ENCODE data around the gene MCF2L2. TPM values are rescaled to one million over a fixed set of nuclear protein-coding genes. Genes with fewer than 3 reads are reported as not detected.

MCF2L2 gene
- total RNA-seq, 1 donor, result under 0.01 TPM

DNA sequence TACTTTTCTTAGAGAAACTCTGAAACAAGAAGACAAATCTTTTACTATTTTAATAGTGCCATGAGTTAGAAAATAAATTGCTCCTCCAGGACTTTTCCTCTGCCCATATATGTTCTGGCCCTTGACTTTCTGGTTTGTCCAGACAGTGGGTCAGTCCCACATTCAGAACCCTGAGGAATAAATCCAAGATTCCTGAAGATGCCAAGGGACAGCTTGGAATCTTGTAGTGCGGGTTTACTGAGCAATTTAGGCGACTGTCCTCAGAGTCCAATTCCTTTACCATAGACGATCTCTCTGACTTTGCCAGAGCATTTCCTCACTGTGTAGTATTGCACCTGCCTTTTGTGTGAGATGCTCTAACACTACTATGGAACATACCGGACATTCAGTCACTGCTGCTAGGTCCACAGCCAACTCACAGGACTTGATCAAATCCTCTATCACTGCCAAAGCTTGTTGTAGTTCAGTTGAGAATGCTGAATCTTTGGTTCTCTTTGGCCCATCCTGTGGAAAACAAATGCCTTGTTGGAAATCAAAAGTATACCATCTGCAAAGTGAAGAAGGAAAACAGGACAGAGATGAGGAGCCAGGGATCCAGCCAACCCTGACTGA, 212.7 kb downstream of the MCF2L2 start:
- no peak for DNase-seq (ENCODE audit: insufficient read length, low spot score, missing footprints)
- Histone ChIP-seq H3K36me3 (ENCODE audit: insufficient read depth, low read length) (no peaks in the 10 kb centered on the region), H3K27me3 (ENCODE audit: insufficient read depth, low read length) (no peaks in the 10 kb centered on the region), H3K4me1 (ENCODE audit: insufficient read depth, low read length) (no peaks in the 10 kb centered on the region), H2AFZ (ENCODE audit: low read length) (no peak overlapping the region), H4K20me1 (ENCODE audit: insufficient read depth, low read length) (no peaks in the 10 kb centered on the region), H3K4me3 (ENCODE audit: insufficient read depth, low read length) (no peak overlapping the region), H3K9me3 (ENCODE audit: low read depth, low read length) (no peaks in the 10 kb centered on the region), H3K4me2 (ENCODE audit: insufficient read depth, low read length) (no peak overlapping the region), H3K79me2 (ENCODE audit: insufficient read depth, low read length) (no peaks in the 10 kb centered on the region), H3K27ac (ENCODE audit: low read depth, low read length) (no peak overlapping the region)
- TF ChIP-seq, protein P1, sequence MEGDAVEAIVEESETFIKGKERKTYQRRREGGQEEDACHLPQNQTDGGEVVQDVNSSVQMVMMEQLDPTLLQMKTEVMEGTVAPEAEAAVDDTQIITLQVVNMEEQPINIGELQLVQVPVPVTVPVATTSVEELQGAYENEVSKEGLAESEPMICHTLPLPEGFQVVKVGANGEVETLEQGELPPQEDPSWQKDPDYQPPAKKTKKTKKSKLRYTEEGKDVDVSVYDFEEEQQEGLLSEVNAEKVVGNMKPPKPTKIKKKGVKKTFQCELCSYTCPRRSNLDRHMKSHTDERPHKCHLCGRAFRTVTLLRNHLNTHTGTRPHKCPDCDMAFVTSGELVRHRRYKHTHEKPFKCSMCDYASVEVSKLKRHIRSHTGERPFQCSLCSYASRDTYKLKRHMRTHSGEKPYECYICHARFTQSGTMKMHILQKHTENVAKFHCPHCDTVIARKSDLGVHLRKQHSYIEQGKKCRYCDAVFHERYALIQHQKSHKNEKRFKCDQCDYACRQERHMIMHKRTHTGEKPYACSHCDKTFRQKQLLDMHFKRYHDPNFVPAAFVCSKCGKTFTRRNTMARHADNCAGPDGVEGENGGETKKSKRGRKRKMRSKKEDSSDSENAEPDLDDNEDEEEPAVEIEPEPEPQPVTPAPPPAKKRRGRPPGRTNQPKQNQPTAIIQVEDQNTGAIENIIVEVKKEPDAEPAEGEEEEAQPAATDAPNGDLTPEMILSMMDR (IDR thresholded peaks at IDR 0.05; ENCODE audit: extremely low read depth, low read depth, low read length), result no peak

DNA sequence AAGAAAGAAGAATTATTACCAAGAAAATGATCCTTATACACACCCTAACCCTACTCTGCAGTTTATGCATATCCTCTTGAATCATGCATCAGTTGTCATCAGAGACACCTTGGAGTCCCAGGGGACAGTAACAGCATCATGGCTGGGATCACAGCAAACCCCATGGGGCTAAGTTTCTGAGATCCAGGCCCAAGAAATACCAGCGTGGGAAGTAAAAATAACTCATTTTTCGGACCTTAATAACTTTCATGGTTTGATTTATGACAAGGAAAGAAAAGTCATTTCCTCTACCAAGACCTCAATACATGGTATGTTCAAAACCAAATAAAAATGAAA, 214.2 kb downstream of the MCF2L2 start:
- Histone ChIP-seq H3K27ac (ENCODE audit: low read depth, low read length) (no peak overlapping the region), H3K36me3 (ENCODE audit: insufficient read depth, low read length) (no peaks in the 10 kb centered on the region), H3K4me2 (ENCODE audit: insufficient read depth, low read length) (no peak overlapping the region), H3K9me3 (ENCODE audit: low read depth, low read length) (no peaks in the 10 kb centered on the region), H3K4me3 (ENCODE audit: insufficient read depth, low read length) (no peak overlapping the region), H3K27me3 (ENCODE audit: insufficient read depth, low read length) (no peaks in the 10 kb centered on the region), H3K79me2 (ENCODE audit: insufficient read depth, low read length) (no peaks in the 10 kb centered on the region), H4K20me1 (ENCODE audit: insufficient read depth, low read length) (no peaks in the 10 kb centered on the region), H2AFZ (ENCODE audit: low read length) (no peak overlapping the region), H3K4me1 (ENCODE audit: insufficient read depth, low read length) (no peaks in the 10 kb centered on the region)
- DNase-seq (ENCODE audit: insufficient read length, low spot score, missing footprints), result no peak
- TF ChIP-seq, protein P1 (IDR thresholded peaks at IDR 0.05; ENCODE audit: extremely low read depth, low read depth, low read length), result no peak

DNA sequence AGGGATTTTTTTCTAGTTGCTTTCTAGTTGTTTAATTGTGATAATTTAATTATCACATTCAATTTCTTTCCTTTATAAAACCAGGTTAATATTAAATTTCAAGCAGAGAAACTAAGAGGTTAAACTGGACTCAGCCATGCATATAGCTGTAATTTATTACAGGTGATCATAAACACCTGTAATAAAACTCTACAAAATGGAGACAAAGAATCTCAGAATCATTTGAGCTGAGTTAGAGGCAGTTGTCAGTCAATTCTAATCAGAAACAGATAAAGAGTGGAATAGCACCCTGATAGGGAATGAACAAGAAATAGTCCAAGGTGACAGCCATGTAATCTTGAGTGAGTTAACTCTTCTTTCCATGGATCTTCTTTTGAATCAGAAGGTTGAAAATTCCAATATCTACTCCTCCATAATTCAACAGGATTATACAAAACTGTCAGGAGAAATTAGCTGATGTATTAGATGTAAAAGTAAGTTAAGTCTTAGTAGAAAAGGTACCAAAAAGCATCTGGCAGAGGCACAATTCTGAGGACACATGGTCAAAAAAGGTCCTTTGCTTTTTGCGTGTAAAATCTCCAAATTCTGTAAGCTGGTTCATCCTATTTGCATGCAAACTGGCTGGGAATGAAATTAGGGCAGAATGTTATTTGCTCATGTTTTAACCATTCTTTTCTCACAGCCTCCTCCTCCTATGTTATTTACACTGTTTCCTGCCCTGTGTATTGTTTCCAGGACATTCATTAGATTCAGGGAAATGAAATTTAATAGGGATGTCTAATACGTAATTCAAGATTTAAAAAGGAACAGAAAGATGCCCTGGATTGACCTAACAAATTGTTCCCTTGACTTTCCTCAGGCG, 214.8 kb downstream of the MCF2L2 start:
- H3K4me2 ChIP-seq (ENCODE audit: insufficient read depth, low read length), result no peak overlapping the region
- TF ChIP-seq, protein P1 (IDR thresholded peaks at IDR 0.05; ENCODE audit: extremely low read depth, low read depth, low read length), result no peak
- no peaks in the 10 kb centered on the region for H3K27me3 ChIP-seq (ENCODE audit: insufficient read depth, low read length)
- no peaks in the 10 kb centered on the region for H3K36me3 ChIP-seq (ENCODE audit: insufficient read depth, low read length)
- no peaks in the 10 kb centered on the region for H3K9me3 ChIP-seq (ENCODE audit: low read depth, low read length)
- H3K27ac ChIP-seq (ENCODE audit: low read depth, low read length), result no peak overlapping the region
- no peak overlapping the region for H3K4me3 ChIP-seq (ENCODE audit: insufficient read depth, low read length)
- H2AFZ ChIP-seq (ENCODE audit: low read length), result no peak overlapping the region
- DNase-seq (ENCODE audit: insufficient read length, low spot score, missing footprints), result no peak
- H4K20me1 ChIP-seq (ENCODE audit: insufficient read depth, low read length), result no peaks in the 10 kb centered on the region
- no peaks in the 10 kb centered on the region for H3K79me2 ChIP-seq (ENCODE audit: insufficient read depth, low read length)
- H3K4me1 ChIP-seq (ENCODE audit: insufficient read depth, low read length), result no peaks in the 10 kb centered on the region

DNA sequence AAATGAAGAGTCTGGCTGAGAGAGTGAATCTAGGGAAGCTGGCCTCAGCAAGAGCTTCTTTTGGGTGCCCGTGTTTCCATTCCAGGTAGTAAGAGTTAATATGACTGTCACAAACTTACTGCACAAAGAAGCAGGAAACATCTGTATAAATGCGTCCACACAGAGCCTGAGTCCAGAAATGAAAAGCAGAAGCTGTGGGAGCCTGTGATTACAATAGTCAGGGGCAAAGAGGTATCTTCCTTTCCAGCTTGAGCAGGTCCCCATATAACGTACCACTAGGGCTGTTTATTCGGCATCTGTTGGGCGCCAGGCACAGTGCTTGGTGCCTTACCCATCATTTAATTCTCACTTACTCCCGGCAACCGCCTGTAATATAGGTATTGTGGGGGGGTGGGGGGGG, 215.9 kb downstream of the MCF2L2 start:
- Histone ChIP-seq H3K79me2 (ENCODE audit: insufficient read depth, low read length) (no peaks in the 10 kb centered on the region), H3K4me1 (ENCODE audit: insufficient read depth, low read length) (no peaks in the 10 kb centered on the region), H3K4me3 (ENCODE audit: insufficient read depth, low read length) (no peak overlapping the region), H3K4me2 (ENCODE audit: insufficient read depth, low read length) (no peak overlapping the region), H3K27ac (ENCODE audit: low read depth, low read length) (no peak overlapping the region), H4K20me1 (ENCODE audit: insufficient read depth, low read length) (no peaks in the 10 kb centered on the region), H3K9me3 (ENCODE audit: low read depth, low read length) (no peaks in the 10 kb centered on the region), H3K27me3 (ENCODE audit: insufficient read depth, low read length) (no peaks in the 10 kb centered on the region), H2AFZ (ENCODE audit: low read length) (no peak overlapping the region), H3K36me3 (ENCODE audit: insufficient read depth, low read length) (no peaks in the 10 kb centered on the region)
- TF ChIP-seq, protein P1 (IDR thresholded peaks at IDR 0.05; ENCODE audit: extremely low read depth, low read depth, low read length), result no peak
- no peak for DNase-seq (ENCODE audit: insufficient read length, low spot score, missing footprints)

All from osteoblast (primary cell).